ENCODE measurements around the gene CAPN12. TPM values are rescaled to one million over a fixed set of nuclear protein-coding genes. Genes with fewer than 3 reads are reported as not detected.
A peak's percentile ranks its signal among the peaks of the same experiment; 100 is the strongest.

CAPN12 gene
- polyA plus RNA-seq, 3 donors = 1.8 TPM; not detected in 2

- no peaks in the 10 kb centered on the region for H3K27me3 ChIP-seq (ENCODE audit: control insufficient read depth in 2 of 2, insufficient read depth in 2 of 2, low read length in 2 of 2)
- peak overlapping the region in 1 of 2 donors; percentile 36 for H3K27ac ChIP-seq (ENCODE audit: low read depth in 1 of 2, low read length in 2 of 2)
- H3K27ac Mint-ChIP-seq = peak overlapping the region in 4 of 7 donors; percentile 30 to 75 (median 50)
- H3K9me3 ChIP-seq (replicated peaks in 1 of 2; ENCODE audit: control insufficient read depth in 1 of 2, insufficient read depth in 1 of 2, low read length in 2 of 2) = no peaks in the 10 kb centered on the region
- no peaks in the 10 kb centered on the region for H3K27me3 Mint-ChIP-seq (ENCODE audit: low read depth in 3 of 3)
- no peak overlapping the region for H3K4me3 Mint-ChIP-seq
- H3K9me3 Mint-ChIP-seq = peaks cover 0 to 1% (median 0%) of the 10 kb centered on the region in 7 donors
- no peak overlapping the region for H2AFZ ChIP-seq (ENCODE audit: insufficient read depth, low read depth, low read length, poor library complexity, severe bottlenecking)
- H3K4me3 ChIP-seq (replicated peaks in 1 of 3; ENCODE audit: low read depth in 2 of 3, low read length in 3 of 3) = no peak overlapping the region
- WGBS (ENCODE audit: insufficient coverage) = 94% methylated on average over 7 of the region's 11 CpGs
- peaks cover 68 to 84% of the 10 kb centered on the region in 2 donors for H3K36me3 Mint-ChIP-seq
- no peak overlapping the region for H3K4me2 ChIP-seq (replicated peaks; ENCODE audit: extremely low read depth, low read length, poor library complexity, severe bottlenecking)
- H4K20me1 ChIP-seq (ENCODE audit: insufficient read depth, low read length) = peaks cover 82% of the 10 kb centered on the region
- intact Hi-C loops (cut with micrococcal nuclease) = no loop called here
- DNase-seq = no peak
- peaks cover 8 to 9% of the 10 kb centered on the region in 2 donors for H3K4me1 ChIP-seq (ENCODE audit: control insufficient read depth in 1 of 2, insufficient read depth in 2 of 2, low read length in 2 of 2)
- H3K79me2 ChIP-seq (ENCODE audit: insufficient read depth, low read length) = peaks cover 73% of the 10 kb centered on the region
- no peak for TF ChIP-seq CTCF (IDR thresholded peaks at IDR 0.05)
- no peak overlapping the region for H3K9ac ChIP-seq (ENCODE audit: insufficient read depth, low read length, poor library complexity, severe bottlenecking)
- H3K36me3 ChIP-seq (replicated peaks in 1 of 2; ENCODE audit: control insufficient read depth in 1 of 2, insufficient read depth in 2 of 2, low read length in 2 of 2) = peaks cover 64 to 88% of the 10 kb centered on the region in 2 donors
- peaks cover 24% of the 10 kb centered on the region for H3K4me1 Mint-ChIP-seq
These were observed 42.7 kb downstream of the CAPN12 start for GRCh38 chr19:38701455-38702063.

- H3K79me2 ChIP-seq (ENCODE audit: insufficient read depth, low read length) = peaks cover 77% of the 10 kb centered on the region
- intact Hi-C loops (cut with micrococcal nuclease) = no loop called here
- H3K9me3 ChIP-seq (replicated peaks in 1 of 2; ENCODE audit: control insufficient read depth in 1 of 2, insufficient read depth in 1 of 2, low read length in 2 of 2) = no peaks in the 10 kb centered on the region
- H3K27me3 ChIP-seq (ENCODE audit: control insufficient read depth in 2 of 2, insufficient read depth in 2 of 2, low read length in 2 of 2) = no peaks in the 10 kb centered on the region
- Mint-ChIP-seq H3K27ac (peak overlapping the region in 6 of 7 donors; percentile 23 to 75 (median 51)), H3K9me3 (peaks cover 0 to 1% (median 0%) of the 10 kb centered on the region in 7 donors), H3K27me3 (ENCODE audit: low read depth in 3 of 3) (no peaks in the 10 kb centered on the region), H3K4me1 (peaks cover 27% of the 10 kb centered on the region), H3K36me3 (peaks cover 65 to 83% of the 10 kb centered on the region in 2 donors), H3K4me3 (no peak overlapping the region)
- H3K4me2 ChIP-seq (replicated peaks; ENCODE audit: extremely low read depth, low read length, poor library complexity, severe bottlenecking) = no peak overlapping the region
- H3K4me3 ChIP-seq (replicated peaks in 1 of 3; ENCODE audit: low read depth in 2 of 3, low read length in 3 of 3) = no peak overlapping the region
- WGBS (ENCODE audit: insufficient coverage) = 99% methylated on average over 9 of the region's 18 CpGs
- peaks cover 9 to 10% of the 10 kb centered on the region in 2 donors for H3K4me1 ChIP-seq (ENCODE audit: control insufficient read depth in 1 of 2, insufficient read depth in 2 of 2, low read length in 2 of 2)
- peaks cover 58 to 83% of the 10 kb centered on the region in 2 donors for H3K36me3 ChIP-seq (replicated peaks in 1 of 2; ENCODE audit: control insufficient read depth in 1 of 2, insufficient read depth in 2 of 2, low read length in 2 of 2)
- H3K27ac ChIP-seq (ENCODE audit: low read depth in 1 of 2, low read length in 2 of 2) = peak overlapping the region in 1 of 2 donors; percentile 79
- no peak overlapping the region for H2AFZ ChIP-seq (ENCODE audit: insufficient read depth, low read depth, low read length, poor library complexity, severe bottlenecking)
- peaks cover 87% of the 10 kb centered on the region for H4K20me1 ChIP-seq (ENCODE audit: insufficient read depth, low read length)
- H3K9ac ChIP-seq (ENCODE audit: insufficient read depth, low read length, poor library complexity, severe bottlenecking) = no peak overlapping the region
- DNase-seq = no peak
- no peak for TF ChIP-seq CTCF (IDR thresholded peaks at IDR 0.05)
These were observed 43.3 kb downstream of the CAPN12 start for GRCh38 chr19:38700902-38701454.
